Subcutaneous abdominal adipose tissue (tissue), 5 donors: ENCODE results near the gene CLDN4.
"Not testable (repeated sequence)": the region's sequence is repeated elsewhere in the genome, so short reads cannot be mapped to it uniquely, and the experiment has no call there.

ENCODE experiments used
- H3K27ac ChIP-seq: one replicate; pipeline ENCODE4 v1.7.0; 2013; ENCODE audit warnings: low read depth, mild to moderate bottlenecking, inconsistent platforms, low read length, moderate library complexity
- H3K27me3 ChIP-seq, 5 donors: one replicate each; pipeline ENCODE4 v1.7.0; 2013; ENCODE audit warnings: low read length in 5 of 5, inconsistent platforms in 1 of 5; ENCODE audit not compliant: control insufficient read depth in 5 of 5, insufficient read depth in 4 of 5
- H3K36me3 ChIP-seq, 5 donors: one replicate each; pipeline ENCODE4 v1.7.0; 2013; ENCODE audit warnings: low read length in 5 of 5; ENCODE audit not compliant: control insufficient read depth in 5 of 5, insufficient read depth in 5 of 5
- H3K4me1 ChIP-seq, 5 donors: one replicate each; pipeline ENCODE4 v1.7.0; 2013; ENCODE audit warnings: low read length in 5 of 5, mild to moderate bottlenecking in 3 of 5, moderate library complexity in 1 of 5; ENCODE audit not compliant: control insufficient read depth in 5 of 5, insufficient read depth in 5 of 5
- H3K4me3 ChIP-seq, 5 donors: one replicate each; pipeline ENCODE4 v1.7.0; 2013; ENCODE audit warnings: low read length in 5 of 5, low read depth in 1 of 5
- H3K9ac ChIP-seq, 5 donors: one replicate each; pipeline ENCODE4 v1.7.0; 2013; ENCODE audit warnings: low read length in 5 of 5, mild to moderate bottlenecking in 4 of 5, moderate library complexity in 3 of 5
- H3K9me3 ChIP-seq, 5 donors: one replicate each; pipeline ENCODE4 v1.7.0; 2013; ENCODE audit warnings: low read length in 5 of 5; ENCODE audit not compliant: control insufficient read depth in 5 of 5
- donor health status: healthy.
- donor health status: healthy.
- donor health status: healthy.
- donor health status: healthy.
- donor health status: healthy.

Gene CLDN4, protein sequence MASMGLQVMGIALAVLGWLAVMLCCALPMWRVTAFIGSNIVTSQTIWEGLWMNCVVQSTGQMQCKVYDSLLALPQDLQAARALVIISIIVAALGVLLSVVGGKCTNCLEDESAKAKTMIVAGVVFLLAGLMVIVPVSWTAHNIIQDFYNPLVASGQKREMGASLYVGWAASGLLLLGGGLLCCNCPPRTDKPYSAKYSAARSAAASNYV

DNA sequence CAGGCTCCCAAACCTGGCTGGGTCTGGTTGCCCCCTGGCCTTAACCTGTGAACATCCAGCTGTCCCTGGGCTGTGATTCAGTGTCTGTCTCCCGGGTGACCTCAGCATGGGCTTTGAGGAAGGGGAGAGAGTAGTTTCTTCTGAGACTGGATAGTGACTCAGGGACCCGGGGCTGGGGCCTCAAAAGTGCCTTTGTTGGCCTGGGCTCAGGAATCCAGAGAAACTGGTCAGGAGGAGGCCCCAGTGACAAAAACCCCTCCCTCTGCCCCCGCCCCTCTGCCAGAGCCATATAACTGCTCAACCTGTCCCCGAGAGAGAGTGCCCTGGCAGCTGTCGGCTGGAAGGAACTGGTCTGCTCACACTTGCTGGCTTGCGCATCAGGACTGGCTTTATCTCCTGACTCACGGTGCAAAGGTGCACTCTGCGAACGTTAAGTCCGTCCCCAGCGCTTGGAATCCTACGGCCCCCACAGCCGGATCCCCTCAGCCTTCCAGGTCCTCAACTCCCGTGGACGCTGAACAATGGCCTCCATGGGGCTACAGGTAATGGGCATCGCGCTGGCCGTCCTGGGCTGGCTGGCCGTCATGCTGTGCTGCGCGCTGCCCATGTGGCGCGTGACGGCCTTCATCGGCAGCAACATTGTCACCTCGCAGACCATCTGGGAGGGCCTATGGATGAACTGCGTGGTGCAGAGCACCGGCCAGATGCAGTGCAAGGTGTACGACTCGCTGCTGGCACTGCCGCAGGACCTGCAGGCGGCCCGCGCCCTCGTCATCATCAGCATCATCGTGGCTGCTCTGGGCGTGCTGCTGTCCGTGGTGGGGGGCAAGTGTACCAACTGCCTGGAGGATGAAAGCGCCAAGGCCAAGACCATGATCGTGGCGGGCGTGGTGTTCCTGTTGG lies at the start of gene CLDN4:
TSS of gene CLDN4 (plus strand) at position 316 of the 903 bp plus-strand sequence. CDS start at position 522, 206 bp downstream.
- Histone ChIP-seq H3K9ac (peak within 1 kb of the TSS in 2 of 5 donors; percentile 1 to 62), H3K27ac (no peak within 1 kb of the TSS), H3K4me3 (peak within 1 kb of the TSS in 2 of 5 donors; percentile 4 to 9), H3K36me3 (no peaks in the 10 kb centered on the region), H3K4me1 (peaks cover 6 to 56% (median 31%) of the 10 kb centered on the region in 5 donors), H3K9me3 (no peaks in the 10 kb centered on the region), H3K27me3 (peaks cover 0 to 2% (median 0%) of the 10 kb centered on the region in 5 donors)

DNA sequence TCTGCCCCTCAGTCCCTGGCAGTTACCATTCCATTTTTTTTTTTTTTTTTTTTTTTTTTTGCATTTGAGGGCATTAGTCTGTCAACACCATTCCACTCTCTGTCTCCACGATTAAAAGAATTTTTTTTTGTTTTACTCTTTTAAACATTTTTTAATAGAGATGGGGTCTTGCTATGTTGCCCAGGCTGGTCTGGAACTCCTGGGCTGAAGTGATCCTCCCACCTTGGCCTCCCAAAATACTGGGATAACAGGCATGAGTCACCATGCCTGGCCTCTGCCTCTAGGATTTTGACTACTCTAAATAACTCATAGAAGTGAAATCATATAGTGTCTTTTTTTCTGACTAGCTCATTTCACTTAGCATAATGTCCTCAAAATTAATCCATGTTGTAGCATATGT lies 44.2 kb upstream of the CLDN4 start:
- Histone ChIP-seq H3K27me3 (no peaks in the 10 kb centered on the region), H3K4me3 (no peak overlapping the region), H3K9ac (no peak overlapping the region), H3K4me1 (no peaks in the 10 kb centered on the region), H3K36me3 (no peaks in the 10 kb centered on the region), H3K27ac (no peak overlapping the region), H3K9me3 (no peaks in the 10 kb centered on the region)

DNA sequence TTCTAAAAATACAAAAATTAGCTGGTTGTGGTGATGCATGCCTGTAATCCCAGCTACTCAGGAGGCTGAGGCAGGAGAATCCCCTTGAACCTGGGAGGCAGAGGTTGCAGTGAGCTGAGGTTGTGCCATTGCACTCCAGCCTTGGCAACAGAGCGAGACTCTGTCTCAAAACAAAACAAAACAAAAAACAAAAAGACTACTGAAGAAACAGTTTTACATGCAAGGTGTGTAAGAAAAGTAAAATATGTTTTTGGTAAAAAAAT lies 43.1 kb upstream of the CLDN4 start:
- H3K9ac ChIP-seq, H3K4me3 ChIP-seq, H3K9me3 ChIP-seq, H3K27ac ChIP-seq, H3K4me1 ChIP-seq, H3K27me3 ChIP-seq, H3K36me3 ChIP-seq: not testable (repeated sequence)

DNA sequence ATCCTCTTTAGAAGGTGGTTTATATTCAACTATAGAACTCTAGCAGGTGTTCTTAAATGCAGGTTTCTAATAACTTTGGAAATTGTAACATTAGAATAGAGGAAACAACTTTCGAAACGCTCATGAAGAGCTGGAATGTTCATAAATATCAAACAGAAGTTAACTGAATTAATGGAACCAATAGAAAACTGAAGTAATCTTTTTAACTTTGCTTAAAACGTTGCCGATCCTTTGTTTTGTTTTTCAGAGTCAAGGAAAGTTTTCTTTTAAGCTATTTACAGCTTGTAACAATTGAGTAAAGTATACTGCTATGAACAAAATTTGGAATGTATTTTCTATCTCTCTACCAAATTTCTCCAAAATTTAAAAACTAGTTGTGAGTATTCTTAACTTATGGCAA lies 41.7 kb upstream of the CLDN4 start:
- Histone ChIP-seq H3K4me1 (no peaks in the 10 kb centered on the region), H3K9me3 (no peaks in the 10 kb centered on the region), H3K27ac (no peak overlapping the region), H3K4me3 (no peak overlapping the region), H3K9ac (no peak overlapping the region), H3K27me3 (no peaks in the 10 kb centered on the region), H3K36me3 (no peaks in the 10 kb centered on the region)

DNA sequence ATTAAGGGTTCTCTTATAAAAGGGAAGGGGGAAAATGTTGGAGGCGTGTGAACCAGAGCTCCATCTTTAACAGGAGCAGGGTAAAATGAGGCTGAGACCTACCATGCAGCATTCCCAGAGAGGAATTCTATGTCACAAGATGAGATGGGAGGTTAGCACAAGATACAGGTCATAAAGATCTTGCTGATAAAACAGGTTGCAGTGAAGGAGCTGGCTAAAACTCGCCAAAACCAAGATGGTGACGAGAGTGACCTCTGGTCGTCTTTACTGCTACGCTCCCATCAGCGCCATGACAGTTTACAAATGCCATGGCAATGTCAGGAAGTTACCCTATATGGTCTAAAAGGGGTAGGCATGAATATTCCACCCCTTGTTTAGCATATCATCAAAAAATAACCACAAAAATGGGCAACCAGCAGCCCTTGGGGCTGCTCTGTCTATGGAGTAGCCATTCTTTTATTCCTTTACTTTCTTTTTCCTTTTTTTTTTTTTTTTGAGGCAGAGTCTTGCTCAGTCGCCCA lies 39.6 kb upstream of the CLDN4 start:
- not testable (repeated sequence) for H3K9me3 ChIP-seq, H3K4me3 ChIP-seq, H3K9ac ChIP-seq, H3K4me1 ChIP-seq, H3K27ac ChIP-seq, H3K27me3 ChIP-seq, H3K36me3 ChIP-seq

DNA sequence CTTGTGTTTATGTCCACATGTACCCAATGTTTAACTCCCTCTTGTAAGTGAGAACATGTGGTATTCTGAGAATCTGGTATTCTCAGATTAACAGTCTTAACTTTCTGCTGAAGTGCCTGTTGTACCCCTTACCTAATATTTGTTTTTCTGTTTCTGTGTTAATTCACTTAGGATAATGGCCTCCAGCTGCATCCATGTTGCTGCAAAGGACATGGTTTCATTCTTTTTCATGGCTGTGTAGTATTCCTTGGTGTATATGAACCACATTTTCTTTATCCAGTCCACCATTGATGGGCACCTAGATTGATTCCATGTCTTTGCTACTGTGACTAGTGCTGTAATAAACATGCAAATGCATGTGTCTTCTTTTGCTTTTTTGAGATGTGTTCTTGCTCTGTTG lies 35.6 kb upstream of the CLDN4 start:
- H3K9ac ChIP-seq, H3K36me3 ChIP-seq, H3K27me3 ChIP-seq, H3K27ac ChIP-seq, H3K4me1 ChIP-seq, H3K4me3 ChIP-seq, H3K9me3 ChIP-seq: not testable (repeated sequence)

DNA sequence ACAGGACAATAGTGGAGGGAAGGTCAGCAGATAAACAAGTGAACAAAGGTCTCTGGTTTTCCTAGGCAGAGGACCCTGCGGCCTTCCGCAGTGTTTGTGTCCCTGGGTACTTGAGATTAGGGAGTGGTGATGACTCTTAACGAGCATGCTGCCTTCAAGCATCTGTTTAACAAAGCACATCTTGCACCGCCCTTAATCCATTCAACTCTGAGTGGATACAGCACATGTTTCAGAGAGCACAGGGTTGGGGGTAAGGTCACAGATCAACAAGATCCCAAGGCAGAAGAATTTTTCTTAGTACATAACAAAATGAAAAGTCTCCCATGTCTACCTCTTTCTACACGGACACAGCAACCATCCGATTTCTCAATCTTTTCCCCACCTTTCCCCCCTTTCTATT lies 34.1 kb upstream of the CLDN4 start:
- H3K9ac ChIP-seq, H3K4me1 ChIP-seq, H3K4me3 ChIP-seq, H3K27ac ChIP-seq, H3K36me3 ChIP-seq, H3K27me3 ChIP-seq, H3K9me3 ChIP-seq: not testable (repeated sequence)

DNA sequence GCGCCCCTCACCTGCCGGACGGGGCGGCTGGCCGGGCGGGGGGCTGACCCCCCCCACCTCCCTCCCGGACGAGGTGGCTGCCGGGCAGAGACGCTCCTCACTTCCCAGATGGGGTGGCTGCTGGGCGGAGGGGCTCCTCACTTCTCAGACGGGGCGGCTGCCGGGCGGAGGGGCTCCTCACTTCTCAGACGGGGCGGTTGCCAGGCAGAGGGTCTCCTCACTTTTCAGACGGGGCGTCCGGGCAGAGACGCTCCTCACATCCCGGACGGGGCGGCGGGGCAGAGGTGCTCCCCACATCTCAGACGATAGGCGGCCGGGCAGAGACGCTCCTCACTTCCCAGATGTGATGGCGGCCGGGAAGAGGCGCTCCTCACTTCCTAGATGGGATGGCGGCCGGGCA lies 33.6 kb upstream of the CLDN4 start:
- H3K4me1 ChIP-seq, H3K4me3 ChIP-seq, H3K9me3 ChIP-seq, H3K27me3 ChIP-seq, H3K27ac ChIP-seq, H3K9ac ChIP-seq, H3K36me3 ChIP-seq: not testable (repeated sequence)

DNA sequence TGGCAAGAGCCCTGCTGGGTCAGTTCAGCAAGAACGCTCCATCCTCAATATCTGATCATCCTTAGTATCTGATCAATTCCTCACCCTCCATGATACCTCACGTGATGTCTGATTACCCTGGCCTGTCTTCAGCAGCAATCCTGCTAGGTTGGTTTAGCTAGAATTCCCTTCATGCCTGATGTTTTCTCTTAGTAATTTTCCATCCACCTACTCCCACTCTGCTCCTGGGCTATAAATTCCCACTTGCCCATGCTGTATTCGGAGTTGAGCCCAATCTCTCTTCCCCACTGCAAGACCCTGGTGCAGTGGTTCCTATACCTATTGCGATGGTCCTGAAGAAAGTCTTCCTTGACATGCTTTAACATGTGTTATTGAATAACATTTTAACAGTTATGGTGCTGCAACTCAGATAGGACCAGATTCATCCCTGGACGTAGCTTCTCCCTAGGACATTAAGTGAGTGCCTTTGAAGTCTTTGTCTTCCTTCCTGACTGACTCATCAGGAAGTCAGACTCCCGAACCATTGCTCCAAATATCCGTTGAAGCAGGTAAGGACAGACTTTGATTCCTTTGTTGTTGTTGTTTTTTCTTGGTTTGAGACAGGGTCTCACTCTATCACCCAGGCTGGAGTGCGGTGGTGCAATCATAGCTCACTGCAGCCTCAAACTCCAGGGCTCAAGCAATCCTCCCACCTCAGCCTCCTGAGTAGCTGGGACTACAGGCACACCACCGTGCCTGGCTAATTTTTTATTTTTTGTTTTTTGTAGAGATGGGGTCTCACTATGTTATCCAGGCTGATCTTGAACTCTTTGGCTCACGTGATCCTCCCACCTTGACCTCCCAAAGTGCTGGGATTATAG lies 31.3 kb upstream of the CLDN4 start:
- no peaks in the 10 kb centered on the region for H3K27me3 ChIP-seq
- H3K4me1 ChIP-seq = no peaks in the 10 kb centered on the region
- H3K9me3 ChIP-seq = no peaks in the 10 kb centered on the region
- no peak overlapping the region for H3K4me3 ChIP-seq
- no peak overlapping the region for H3K27ac ChIP-seq
- no peaks in the 10 kb centered on the region for H3K36me3 ChIP-seq
- no peak overlapping the region for H3K9ac ChIP-seq

DNA sequence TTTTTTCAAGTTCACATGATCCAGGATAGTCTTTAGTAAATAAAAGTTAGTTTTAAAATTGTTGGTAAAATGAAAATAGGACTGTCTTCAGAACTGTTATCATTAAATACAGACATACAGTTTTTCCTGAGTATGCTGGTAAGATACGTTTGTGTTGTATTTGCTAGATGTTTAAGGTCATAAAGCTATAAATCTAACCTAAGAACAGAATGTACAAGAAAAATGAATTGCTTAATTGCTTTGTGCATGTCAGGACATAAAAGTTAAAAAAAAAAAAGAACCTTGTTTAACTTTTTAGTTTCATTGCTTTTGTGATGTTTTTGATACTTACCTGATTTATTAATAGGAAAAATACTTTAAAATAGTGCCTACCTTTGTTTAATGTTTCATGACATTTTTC lies 29.2 kb upstream of the CLDN4 start:
- no peaks in the 10 kb centered on the region for H3K27me3 ChIP-seq
- H3K9me3 ChIP-seq = no peaks in the 10 kb centered on the region
- H3K9ac ChIP-seq = no peak overlapping the region
- H3K4me1 ChIP-seq = no peaks in the 10 kb centered on the region
- H3K4me3 ChIP-seq = no peak overlapping the region
- H3K27ac ChIP-seq = no peak overlapping the region
- no peaks in the 10 kb centered on the region for H3K36me3 ChIP-seq
